ENCODE measurements around the gene GLA. TPM values are rescaled to one million over a fixed set of nuclear protein-coding genes. Genes with fewer than 3 reads are reported as not detected.

The GLA gene
- total and polyA plus RNA-seq, 9 of the 15 experiments (the other 6 are each of a cell fraction or from before 2014, with no cell fraction given), result 41.7 to 146 (median 73.8) TPM

DNA sequence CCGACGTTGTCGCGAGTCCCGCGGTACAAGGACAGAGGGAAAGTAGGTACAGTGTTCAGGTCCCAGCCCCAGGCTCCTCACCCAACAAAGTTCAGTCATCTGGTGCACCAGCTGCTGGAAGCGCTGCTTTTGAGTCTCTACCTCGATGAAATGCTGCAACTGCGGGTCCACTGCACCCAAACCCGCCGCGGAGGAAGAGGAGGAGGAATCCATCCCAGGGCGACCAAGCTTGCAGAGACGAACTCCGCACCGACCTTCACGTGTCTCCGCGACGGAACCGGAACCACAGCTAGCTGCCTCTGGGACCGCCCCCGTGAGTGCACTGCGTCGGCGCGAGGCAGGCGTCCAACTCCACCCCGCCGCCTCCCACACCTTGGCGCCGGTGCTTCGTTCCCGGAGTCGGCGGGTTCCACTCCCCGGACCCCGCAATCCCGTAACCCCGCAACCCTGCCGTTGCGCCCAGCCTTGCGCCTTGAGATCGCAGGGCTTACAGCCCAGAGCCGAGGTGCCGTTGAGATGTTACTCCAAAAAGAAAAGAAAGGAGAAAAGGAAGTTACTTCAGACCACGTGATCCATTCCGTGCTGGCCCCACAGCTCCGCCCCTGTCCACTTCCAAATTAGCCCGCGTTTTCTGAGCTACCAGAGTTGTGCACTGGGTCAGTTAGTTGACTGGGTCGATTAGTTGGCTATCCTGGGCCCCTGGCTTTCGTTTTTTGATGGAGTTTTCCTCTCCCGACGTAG is 59.1 kb downstream of the GLA start, which contains the start of gene TIMM8A (continued):
- TF ChIP-seq, protein P1, sequence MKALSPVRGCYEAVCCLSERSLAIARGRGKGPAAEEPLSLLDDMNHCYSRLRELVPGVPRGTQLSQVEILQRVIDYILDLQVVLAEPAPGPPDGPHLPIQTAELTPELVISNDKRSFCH (CRISPR knock-in tag; IDR thresholded peaks at IDR 0.05), result no peak
- TF ChIP-seq, protein P1 (tag; IDR thresholded peaks at IDR 0.05), result no peak
- TF ChIP-seq, protein P2, sequence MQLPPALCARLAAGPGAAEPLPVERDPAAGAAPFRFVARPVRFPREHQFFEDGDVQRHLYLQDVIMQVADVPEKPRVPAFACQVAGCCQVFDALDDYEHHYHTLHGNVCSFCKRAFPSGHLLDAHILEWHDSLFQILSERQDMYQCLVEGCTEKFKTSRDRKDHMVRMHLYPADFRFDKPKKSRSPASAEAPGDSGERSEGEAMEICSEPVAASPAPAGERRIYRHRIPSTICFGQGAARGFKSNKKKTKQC (CRISPR knock-in tag; IDR thresholded peaks at IDR 0.05), result no peak
- TF ChIP-seq BRCA1 (IDR thresholded peaks at IDR 0.05), result no peak
- TF ChIP-seq BRCA1 (CRISPR knock-in tag; IDR thresholded peaks at IDR 0.05), result no peak
- TF ChIP-seq NBN (IDR thresholded peaks at IDR 0.05; ENCODE audit: low read depth), result 0 out of 2 replicates have a peak, but pooled peaks have one; percentile 62
- TF ChIP-seq, protein P3, sequence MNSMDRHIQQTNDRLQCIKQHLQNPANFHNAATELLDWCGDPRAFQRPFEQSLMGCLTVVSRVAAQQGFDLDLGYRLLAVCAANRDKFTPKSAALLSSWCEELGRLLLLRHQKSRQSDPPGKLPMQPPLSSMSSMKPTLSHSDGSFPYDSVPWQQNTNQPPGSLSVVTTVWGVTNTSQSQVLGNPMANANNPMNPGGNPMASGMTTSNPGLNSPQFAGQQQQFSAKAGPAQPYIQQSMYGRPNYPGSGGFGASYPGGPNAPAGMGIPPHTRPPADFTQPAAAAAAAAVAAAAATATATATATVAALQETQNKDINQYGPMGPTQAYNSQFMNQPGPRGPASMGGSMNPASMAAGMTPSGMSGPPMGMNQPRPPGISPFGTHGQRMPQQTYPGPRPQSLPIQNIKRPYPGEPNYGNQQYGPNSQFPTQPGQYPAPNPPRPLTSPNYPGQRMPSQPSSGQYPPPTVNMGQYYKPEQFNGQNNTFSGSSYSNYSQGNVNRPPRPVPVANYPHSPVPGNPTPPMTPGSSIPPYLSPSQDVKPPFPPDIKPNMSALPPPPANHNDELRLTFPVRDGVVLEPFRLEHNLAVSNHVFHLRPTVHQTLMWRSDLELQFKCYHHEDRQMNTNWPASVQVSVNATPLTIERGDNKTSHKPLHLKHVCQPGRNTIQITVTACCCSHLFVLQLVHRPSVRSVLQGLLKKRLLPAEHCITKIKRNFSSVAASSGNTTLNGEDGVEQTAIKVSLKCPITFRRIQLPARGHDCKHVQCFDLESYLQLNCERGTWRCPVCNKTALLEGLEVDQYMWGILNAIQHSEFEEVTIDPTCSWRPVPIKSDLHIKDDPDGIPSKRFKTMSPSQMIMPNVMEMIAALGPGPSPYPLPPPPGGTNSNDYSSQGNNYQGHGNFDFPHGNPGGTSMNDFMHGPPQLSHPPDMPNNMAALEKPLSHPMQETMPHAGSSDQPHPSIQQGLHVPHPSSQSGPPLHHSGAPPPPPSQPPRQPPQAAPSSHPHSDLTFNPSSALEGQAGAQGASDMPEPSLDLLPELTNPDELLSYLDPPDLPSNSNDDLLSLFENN (IDR thresholded peaks at IDR 0.05; ENCODE audit: low read depth in 2 of 2, low read length in 2 of 2), result no peak
- TF ChIP-seq RAD21 (CRISPR knock-in tag; conservative IDR thresholded peaks at IDR 0.05 in 1 of 2, IDR thresholded peaks at IDR 0.05 in 1 of 2), result no peak
- TF ChIP-seq CREM (IDR thresholded peaks at IDR 0.05; ENCODE audit: low read depth), result peak; percentile 71
- TF ChIP-seq, protein P4, sequence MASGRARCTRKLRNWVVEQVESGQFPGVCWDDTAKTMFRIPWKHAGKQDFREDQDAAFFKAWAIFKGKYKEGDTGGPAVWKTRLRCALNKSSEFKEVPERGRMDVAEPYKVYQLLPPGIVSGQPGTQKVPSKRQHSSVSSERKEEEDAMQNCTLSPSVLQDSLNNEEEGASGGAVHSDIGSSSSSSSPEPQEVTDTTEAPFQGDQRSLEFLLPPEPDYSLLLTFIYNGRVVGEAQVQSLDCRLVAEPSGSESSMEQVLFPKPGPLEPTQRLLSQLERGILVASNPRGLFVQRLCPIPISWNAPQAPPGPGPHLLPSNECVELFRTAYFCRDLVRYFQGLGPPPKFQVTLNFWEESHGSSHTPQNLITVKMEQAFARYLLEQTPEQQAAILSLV (tag; IDR thresholded peaks at IDR 0.05), result no peak
- peak; percentile 93 to 94 for TF ChIP-seq NRF1 (conservative IDR thresholded peaks at IDR 0.05 in 1 of 2, IDR thresholded peaks at IDR 0.05 in 1 of 2)
- TF ChIP-seq TGIF2 (CRISPR knock-in tag; IDR thresholded peaks at IDR 0.05), result no peak
- TF ChIP-seq DIDO1 (tag; IDR thresholded peaks at IDR 0.05; ENCODE audit: low read depth), result no peak
- TF ChIP-seq CC2D1A (IDR thresholded peaks at IDR 0.05), result no peak
- TF ChIP-seq MAFF (IDR thresholded peaks at IDR 0.05; ENCODE audit: low read length), result no peak
- TF ChIP-seq, protein P5, sequence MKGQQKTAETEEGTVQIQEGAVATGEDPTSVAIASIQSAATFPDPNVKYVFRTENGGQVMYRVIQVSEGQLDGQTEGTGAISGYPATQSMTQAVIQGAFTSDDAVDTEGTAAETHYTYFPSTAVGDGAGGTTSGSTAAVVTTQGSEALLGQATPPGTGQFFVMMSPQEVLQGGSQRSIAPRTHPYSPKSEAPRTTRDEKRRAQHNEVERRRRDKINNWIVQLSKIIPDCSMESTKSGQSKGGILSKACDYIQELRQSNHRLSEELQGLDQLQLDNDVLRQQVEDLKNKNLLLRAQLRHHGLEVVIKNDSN (CRISPR knock-in tag; IDR thresholded peaks at IDR 0.05), result peak; percentile 89
- TF ChIP-seq SAFB2 (IDR thresholded peaks at IDR 0.05; ENCODE audit: borderline replicate concordance, low read depth, low read length, severe bottlenecking), result no peak
- TF ChIP-seq CREB1 (IDR thresholded peaks at IDR 0.05), result 0 out of 2 replicates have a peak, but pooled peaks have one; percentile 15
- TF ChIP-seq CREB1 (CRISPR knock-in tag; IDR thresholded peaks at IDR 0.05), result no peak
- no peak for TF ChIP-seq DNMT1 (IDR thresholded peaks at IDR 0.05)
- TF ChIP-seq KLF1 (tag; IDR thresholded peaks at IDR 0.05), result no peak
- TF ChIP-seq ZNF589 (CRISPR knock-in tag; IDR thresholded peaks at IDR 0.05; ENCODE audit: low read depth), result 0 out of 2 replicates have a peak, but pooled peaks have one; percentile 36
- peak; percentile 67; the same call in 1 of the 2 replicates for TF ChIP-seq FOXP1 (CRISPR knock-in tag; IDR thresholded peaks at IDR 0.05)
- TF ChIP-seq ZNF384 (IDR thresholded peaks at IDR 0.05; ENCODE audit: low read depth, low read length), result no peak

All from K562 (cell line).